ENCODE results near the gene DEF6.

DNA sequence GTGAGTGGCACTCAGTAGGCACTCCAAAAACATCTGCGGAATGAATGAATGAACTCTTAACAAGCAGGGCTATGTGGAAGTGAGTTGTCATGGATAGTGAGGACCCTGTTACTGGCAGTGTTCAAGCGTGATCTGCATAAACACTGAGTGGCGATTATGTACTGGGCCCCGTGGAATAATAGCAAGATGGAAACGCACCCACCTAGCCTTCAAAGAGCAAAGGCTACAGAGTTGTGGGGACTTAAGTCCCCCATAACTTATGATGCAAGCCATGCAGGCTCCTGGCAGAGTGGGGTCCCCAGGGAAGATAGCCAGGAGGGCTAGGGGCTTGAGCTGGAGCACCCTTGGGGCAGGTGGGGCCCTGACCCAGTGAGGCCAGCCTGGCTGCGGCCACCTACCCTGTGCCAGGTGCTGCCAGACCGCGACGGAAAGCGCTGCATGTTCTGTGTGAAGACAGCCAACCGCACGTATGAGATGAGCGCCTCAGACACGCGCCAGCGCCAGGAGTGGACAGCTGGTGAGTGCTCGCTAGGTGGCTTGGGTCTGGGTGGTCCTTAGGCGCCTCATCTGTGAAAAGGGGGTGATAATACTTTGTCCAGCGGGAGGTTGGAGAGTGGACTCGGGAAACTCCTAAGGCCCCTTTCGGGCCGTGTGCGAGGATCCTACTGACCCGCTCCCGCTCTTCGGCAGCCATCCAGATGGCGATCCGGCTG is 20.0 kb downstream of the DEF6 start:
- TF ChIP-seq, protein P1, sequence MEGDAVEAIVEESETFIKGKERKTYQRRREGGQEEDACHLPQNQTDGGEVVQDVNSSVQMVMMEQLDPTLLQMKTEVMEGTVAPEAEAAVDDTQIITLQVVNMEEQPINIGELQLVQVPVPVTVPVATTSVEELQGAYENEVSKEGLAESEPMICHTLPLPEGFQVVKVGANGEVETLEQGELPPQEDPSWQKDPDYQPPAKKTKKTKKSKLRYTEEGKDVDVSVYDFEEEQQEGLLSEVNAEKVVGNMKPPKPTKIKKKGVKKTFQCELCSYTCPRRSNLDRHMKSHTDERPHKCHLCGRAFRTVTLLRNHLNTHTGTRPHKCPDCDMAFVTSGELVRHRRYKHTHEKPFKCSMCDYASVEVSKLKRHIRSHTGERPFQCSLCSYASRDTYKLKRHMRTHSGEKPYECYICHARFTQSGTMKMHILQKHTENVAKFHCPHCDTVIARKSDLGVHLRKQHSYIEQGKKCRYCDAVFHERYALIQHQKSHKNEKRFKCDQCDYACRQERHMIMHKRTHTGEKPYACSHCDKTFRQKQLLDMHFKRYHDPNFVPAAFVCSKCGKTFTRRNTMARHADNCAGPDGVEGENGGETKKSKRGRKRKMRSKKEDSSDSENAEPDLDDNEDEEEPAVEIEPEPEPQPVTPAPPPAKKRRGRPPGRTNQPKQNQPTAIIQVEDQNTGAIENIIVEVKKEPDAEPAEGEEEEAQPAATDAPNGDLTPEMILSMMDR (IDR thresholded peaks at IDR 0.05; ENCODE audit: low read length): no peak
- TF ChIP-seq EZH2 (optimal IDR thresholded peaks at IDR 0.05; ENCODE audit: low read depth, low read length): no peak

Data from MM.1S (cell line).